HFF-Myc (cell line): ENCODE data around the gene PLPPR3.

Experiments
- DNase-seq: peaks from one replicate; pipeline ENCODE4 v3.0.0-alpha.2; 2011; ENCODE audit warnings: low read depth; ENCODE audit errors: extremely low read depth
- H3K4me3 ChIP-seq: replicated peaks from 2 replicates; pipeline ENCODE4 v1.5.1; 2011; ENCODE audit warnings: low read depth, mild to moderate bottlenecking, control low read depth, low read length
- TF ChIP-seq, protein P1 (sequence below): IDR thresholded peaks from 2 replicates; pipeline ENCODE4 v1.5.1; 2012; ENCODE audit warnings: mild to moderate bottlenecking, low read depth, low read length, control low read depth; ENCODE audit errors: missing control alignments

Gene PLPPR3

GRCh38 chr19:792306-792885, 29.4 kb downstream of the PLPPR3 start:
- TF ChIP-seq, protein P1, sequence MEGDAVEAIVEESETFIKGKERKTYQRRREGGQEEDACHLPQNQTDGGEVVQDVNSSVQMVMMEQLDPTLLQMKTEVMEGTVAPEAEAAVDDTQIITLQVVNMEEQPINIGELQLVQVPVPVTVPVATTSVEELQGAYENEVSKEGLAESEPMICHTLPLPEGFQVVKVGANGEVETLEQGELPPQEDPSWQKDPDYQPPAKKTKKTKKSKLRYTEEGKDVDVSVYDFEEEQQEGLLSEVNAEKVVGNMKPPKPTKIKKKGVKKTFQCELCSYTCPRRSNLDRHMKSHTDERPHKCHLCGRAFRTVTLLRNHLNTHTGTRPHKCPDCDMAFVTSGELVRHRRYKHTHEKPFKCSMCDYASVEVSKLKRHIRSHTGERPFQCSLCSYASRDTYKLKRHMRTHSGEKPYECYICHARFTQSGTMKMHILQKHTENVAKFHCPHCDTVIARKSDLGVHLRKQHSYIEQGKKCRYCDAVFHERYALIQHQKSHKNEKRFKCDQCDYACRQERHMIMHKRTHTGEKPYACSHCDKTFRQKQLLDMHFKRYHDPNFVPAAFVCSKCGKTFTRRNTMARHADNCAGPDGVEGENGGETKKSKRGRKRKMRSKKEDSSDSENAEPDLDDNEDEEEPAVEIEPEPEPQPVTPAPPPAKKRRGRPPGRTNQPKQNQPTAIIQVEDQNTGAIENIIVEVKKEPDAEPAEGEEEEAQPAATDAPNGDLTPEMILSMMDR, result no peak
- H3K4me3 ChIP-seq, result no peak overlapping the region
- no peak for DNase-seq

GRCh38 chr19:791567-792305, 30.0 kb downstream of the PLPPR3 start:
- TF ChIP-seq, protein P1, result no peak
- no peak overlapping the region for H3K4me3 ChIP-seq
- no peak for DNase-seq

DNA sequence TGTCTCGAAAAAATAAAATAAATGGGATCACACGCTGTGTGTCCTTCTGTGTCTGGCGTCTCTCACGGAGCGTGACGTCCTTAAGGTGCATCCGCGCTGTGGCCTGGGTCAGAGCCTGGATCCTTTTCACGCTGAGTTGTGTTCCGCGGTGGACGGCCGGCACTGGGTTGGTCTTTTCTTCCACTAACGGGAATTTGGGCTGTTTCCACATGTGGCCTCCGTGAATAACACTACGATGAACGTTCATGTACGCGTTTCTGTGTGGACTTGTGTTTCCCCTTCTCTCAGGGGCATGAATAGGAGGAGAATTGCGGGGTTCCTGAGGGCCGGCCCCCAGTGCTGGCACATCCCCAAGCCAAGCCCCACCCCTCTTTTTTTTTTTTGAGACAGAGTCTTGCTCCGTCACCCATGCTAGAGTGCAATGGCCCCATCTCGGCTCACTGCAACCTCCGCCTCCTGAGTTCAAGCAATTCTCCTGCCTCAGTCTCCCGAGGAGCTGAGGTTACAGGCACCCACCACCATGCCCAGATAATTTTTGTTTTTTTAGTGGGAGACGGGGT, 30.7 kb downstream of the PLPPR3 start:
- TF ChIP-seq, protein P1, result no peak
- H3K4me3 ChIP-seq, result no peak overlapping the region

GRCh38 chr19:789701-790060, 32.1 kb downstream of the PLPPR3 start:
- no peak for DNase-seq
- TF ChIP-seq, protein P1, result no peak

More for the DNA sequence above, 30.7 kb downstream of the PLPPR3 start:
- no peak for DNase-seq

DNA sequence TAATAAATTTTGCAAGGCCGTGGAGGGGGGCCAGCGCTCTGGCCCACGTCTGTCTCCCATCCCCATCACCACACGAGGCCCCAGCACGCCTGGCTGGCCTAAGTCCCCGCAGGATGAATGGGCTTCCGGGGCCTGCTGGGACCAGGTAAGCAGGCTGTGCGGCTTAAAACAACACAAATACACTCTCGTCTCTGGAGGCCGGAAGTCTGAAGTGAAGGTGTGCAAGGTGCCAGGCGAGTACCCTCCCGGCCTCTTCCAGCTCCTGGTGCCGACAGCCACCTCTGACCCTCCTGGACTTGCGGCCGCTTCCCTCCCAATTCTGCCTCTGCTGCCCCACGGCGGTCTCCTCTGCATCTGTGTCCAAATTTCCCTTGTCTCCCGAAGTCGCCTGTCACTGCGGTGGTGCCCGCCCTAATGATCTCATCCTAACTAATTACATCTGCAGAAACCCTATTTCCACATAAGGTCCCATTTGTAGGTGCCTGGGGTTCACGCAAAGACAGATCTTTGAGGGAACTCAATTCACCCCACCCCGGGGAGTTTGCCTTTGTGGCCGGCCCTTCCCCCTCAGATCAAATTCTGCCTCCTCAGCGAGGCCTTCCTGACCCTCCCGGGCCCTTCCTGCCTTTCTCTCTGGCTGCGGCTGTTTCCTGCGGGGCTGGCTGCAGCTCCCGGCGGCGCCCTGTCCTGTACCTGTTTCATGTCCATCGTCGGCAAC, 32.6 kb downstream of the PLPPR3 start:
- DNase-seq, result no peak
- TF ChIP-seq, protein P1, result no peak
- H3K4me3 ChIP-seq, result no peak overlapping the region

More at GRCh38 chr19:789701-790060, 32.1 kb downstream of the PLPPR3 start:
- no peak overlapping the region for H3K4me3 ChIP-seq

DNA sequence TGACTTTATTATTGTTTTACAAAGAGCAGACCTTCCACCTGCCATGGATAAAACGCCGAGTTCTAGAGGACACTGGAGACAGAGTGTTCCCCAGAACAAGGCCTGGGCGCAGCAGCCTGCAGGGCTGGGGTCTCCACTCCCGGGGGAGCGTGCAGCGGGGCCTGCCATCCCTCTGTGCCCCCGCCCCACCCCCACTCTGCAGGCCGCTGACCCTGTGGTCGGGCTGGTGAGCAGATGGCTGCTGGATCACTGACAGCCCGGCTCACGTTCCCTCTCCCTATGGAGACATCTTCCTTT, 33.1 kb downstream of the PLPPR3 start:
- no peak for DNase-seq
- H3K4me3 ChIP-seq, result no peak overlapping the region
- TF ChIP-seq, protein P1, result no peak
